Stimulated activated naive CD4-positive, alpha-beta T cell treated with Interleukin-2 at 50 U/mL for 16 hours (primary cell): ENCODE results near the gene TNIK.

Experiments used
- DNase-seq: peaks from one replicate; lab custom pipeline; 2025; lab: John Stamatoyannopoulos, UW

TNIK gene

GRCh38 chr3:171362575-171362974 is 97.6 kb downstream of the TNIK start:
- DNase-seq, result no peak

GRCh38 chr3:171358881-171359198 is 101.4 kb downstream of the TNIK start:
- no peak for DNase-seq

- no peak for DNase-seq
These were observed 101.9 kb downstream of the TNIK start for GRCh38 chr3:171358181-171358880.

GRCh38 chr3:171357721-171358120 is 102.5 kb downstream of the TNIK start:
- no peak for DNase-seq

GRCh38 chr3:171356251-171356650 is 104.0 kb downstream of the TNIK start:
- no peak for DNase-seq

- DNase-seq, result no peak
These were observed 105.3 kb downstream of the TNIK start for GRCh38 chr3:171354706-171355582.

GRCh38 chr3:171354049-171354705 is 106.0 kb downstream of the TNIK start:
- DNase-seq, result no peak

GRCh38 chr3:171353423-171353822 is 106.8 kb downstream of the TNIK start:
- DNase-seq, result no peak

GRCh38 chr3:171352387-171352935 is 107.7 kb downstream of the TNIK start:
- DNase-seq, result no peak

- DNase-seq, result no peak
These were observed 108.5 kb downstream of the TNIK start for GRCh38 chr3:171351676-171352075.

GRCh38 chr3:171350364-171350763 is 109.8 kb downstream of the TNIK start:
- DNase-seq, result no peak

GRCh38 chr3:171349392-171349791 is 110.8 kb downstream of the TNIK start:
- no peak for DNase-seq

GRCh38 chr3:171348121-171348520 is 112.1 kb downstream of the TNIK start:
- DNase-seq, result no peak

GRCh38 chr3:171347301-171348039 is 112.7 kb downstream of the TNIK start:
- DNase-seq, result no peak

- DNase-seq, result no peak
These were observed 113.5 kb downstream of the TNIK start for GRCh38 chr3:171346582-171347300.

GRCh38 chr3:171346019-171346418 is 114.2 kb downstream of the TNIK start:
- DNase-seq, result no peak

GRCh38 chr3:171345107-171345843 is 114.9 kb downstream of the TNIK start:
- no peak for DNase-seq

- DNase-seq, result no peak
These were observed 116.5 kb downstream of the TNIK start for GRCh38 chr3:171343693-171344092.

GRCh38 chr3:171342783-171343420 is 117.3 kb downstream of the TNIK start:
- DNase-seq, result no peak

GRCh38 chr3:171342200-171342599 is 118.0 kb downstream of the TNIK start:
- no peak for DNase-seq
